Umbilical cord (tissue), 2 donors: ENCODE measurements around the gene CEP250. TPM values are rescaled to one million over a fixed set of nuclear protein-coding genes. Genes with fewer than 3 reads are reported as not detected.
"Not testable (repeated sequence)": the region's sequence is repeated elsewhere in the genome, so short reads cannot be mapped to it uniquely, and the experiment has no call there.

ENCODE experiments used
- DNase-seq: peaks from one replicate; pipeline ENCODE4 v3.0.0-alpha.2; 2015; ENCODE audit warnings: low spot score
- total RNA-seq: library from RNA; depleted of rRNA; stranded (reverse); fragments of >200 nt; gene quantifications from one replicate; pipeline ENCODE4 v1.2.3, GENCODE V29; 2014; ENCODE audit warnings: low replicate concordance; ENCODE audit not compliant: insufficient read depth

The CEP250 gene
- total RNA-seq, 1 donor from 2014 or later = 3.9 TPM

- DNase-seq = no peak
These were observed 41.1 kb downstream of the CEP250 start for GRCh38 chr20:35496481-35496880.

DNA sequence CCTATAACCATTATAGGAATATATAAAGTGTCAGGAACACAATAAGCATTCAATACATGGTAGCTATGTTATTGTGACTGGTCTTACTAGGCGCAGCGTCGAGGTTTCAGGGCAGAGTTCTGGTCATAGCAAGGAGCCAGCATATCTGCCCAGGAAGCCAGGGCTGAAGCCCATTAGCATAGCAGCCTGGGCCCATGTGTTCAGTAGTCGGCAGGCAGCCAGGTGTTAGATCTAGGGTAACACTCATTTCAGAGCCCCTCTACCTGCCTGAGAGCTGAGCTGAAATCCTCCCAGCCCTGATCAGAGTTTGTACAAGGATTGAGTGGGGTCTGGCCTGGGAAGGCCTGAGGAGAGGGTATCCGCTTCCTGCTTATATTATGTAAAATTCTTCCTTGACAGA, 41.9 kb downstream of the CEP250 start:
- no peak for DNase-seq

DNA sequence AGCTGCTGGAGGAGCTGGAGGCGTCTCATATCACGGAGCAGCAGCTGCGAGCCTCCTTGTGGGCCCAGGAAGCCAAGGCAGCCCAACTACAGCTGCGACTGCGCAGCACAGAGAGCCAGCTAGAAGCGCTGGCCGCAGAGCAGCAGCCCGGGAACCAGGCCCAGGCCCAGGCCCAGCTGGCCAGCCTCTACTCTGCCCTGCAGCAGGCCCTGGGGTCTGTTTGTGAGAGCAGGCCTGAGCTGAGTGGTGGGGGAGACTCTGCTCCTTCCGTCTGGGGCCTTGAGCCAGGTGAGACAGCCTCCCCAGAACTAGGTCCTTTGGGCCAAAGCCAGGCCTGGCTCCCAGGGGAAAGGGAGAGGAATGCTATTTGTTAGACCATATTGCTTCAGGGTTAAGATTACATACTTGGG, 42.4 kb downstream of the CEP250 start:
- no peak for DNase-seq

GRCh38 chr20:35499271-35499670, 43.9 kb downstream of the CEP250 start:
- DNase-seq = no peak

GRCh38 chr20:35502352-35502751, 47.0 kb downstream of the CEP250 start:
- no peak for DNase-seq

DNA sequence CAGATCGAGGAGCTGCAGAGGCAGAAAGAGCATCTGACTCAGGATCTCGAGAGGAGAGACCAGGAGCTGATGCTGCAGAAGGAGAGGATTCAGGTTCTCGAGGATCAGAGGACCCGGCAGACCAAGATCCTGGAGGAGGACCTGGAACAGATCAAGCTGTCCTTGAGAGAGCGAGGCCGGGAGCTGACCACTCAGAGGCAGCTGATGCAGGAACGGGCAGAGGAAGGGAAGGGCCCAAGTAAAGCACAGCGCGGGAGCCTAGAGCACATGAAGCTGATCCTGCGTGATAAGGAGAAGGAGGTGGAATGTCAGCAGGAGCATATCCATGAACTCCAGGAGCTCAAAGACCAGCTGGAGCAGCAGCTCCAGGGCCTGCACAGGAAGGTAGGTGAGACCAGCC, 47.9 kb downstream of the CEP250 start:
- DNase-seq = no peak

- no peak for DNase-seq
These were observed 48.6 kb downstream of the CEP250 start for GRCh38 chr20:35503841-35504561.

GRCh38 chr20:35504751-35505150, 49.4 kb downstream of the CEP250 start:
- no peak for DNase-seq

GRCh38 chr20:35506179-35506578, 50.8 kb downstream of the CEP250 start:
- DNase-seq = no peak

GRCh38 chr20:35506872-35507638, 51.7 kb downstream of the CEP250 start:
- no peak for DNase-seq

DNA sequence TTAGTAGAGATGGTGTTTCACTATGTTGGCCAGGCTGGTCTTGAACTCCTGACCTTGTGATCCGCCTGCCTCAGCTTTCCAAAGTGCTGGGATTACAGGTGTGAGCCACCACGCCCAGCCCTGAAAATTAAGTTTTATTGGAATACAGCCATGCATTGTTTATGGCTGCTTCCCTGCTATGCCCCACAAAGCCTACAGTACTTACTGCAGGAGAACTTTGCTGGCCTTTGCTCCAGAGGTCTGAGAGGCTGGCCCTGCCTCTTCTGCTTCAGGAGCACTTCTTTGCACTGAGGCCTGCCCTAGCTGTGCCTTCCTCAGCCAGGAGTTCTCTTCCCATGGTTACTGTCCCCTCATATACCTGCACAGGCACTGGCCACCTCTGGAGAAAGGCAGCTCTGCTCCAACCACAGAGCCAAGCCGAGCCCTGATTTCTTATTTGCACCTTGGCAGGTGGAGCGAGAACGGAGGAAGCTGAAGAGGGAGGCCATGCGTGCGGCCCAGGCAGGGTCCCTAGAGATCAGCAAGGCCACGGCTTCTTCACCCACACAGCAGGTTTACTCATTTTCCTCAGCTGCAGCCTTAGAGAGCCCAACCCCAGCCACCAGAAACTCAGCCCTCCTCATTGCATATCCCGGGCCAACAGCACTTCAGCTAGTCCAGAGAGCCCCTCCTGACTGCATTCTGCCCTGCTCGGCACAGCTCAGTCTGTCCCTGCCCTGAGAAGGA, 53.3 kb downstream of the CEP250 start:
- DNase-seq = no peak

GRCh38 chr20:35510951-35511735, 55.7 kb downstream of the CEP250 start:
- DNase-seq = no peak

DNA sequence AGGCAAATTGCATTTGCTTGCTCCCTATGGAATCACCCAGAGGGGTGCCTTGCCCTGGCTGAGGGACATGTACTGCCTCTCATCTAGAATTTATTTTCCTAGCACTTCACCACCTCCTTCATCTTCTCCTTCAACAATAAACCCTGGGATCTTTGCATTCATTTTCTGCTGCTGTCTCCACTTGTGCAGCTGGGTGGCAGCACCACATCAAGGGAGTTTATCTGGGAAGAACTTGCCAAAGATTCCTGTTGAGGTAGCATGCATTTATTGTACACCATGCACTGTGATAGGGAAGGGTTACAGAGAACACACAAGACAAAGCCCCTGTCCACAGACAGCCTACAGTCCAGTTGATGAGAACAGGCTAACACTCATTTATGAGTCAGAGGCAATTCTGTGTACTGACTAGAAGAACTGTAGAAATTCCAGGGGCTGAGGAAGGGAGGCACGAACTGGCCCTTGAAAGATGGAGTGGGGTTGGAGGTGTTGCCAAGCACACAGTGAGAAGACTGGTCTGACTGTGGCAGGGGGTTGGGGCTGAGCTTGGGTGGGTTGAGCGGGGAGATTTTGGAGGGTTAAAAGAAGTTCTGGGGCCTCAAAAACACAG, 56.5 kb downstream of the CEP250 start:
- peak; percentile 62 for DNase-seq

DNA sequence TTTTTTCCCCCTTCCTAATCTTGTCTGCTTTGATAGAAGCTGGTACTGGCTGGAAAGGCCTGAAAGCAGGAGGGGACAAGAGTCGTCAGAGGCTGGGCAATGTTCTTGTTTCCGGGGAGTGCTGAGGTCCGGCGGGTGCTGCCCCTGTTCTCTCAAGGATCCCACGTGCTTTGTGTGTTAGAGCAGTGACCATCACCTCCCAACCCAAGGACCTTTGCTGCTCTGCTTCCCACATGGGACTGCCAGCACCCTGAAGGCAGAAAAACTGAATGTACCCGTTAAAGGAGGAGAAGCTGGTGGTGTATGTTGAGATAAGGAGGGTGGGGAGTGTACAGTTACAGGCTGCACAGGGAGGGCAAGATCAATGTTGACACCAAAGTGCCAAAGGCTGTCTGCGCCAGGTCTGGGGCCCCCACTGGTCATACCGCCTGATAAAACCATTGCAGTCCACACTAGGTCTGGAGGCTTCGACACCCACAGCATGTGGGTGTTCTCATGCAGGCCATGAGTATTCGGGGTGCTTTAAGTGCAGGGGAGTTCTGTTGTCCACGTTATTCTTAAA, 59.1 kb downstream of the CEP250 start:
- DNase-seq = no peak

DNA sequence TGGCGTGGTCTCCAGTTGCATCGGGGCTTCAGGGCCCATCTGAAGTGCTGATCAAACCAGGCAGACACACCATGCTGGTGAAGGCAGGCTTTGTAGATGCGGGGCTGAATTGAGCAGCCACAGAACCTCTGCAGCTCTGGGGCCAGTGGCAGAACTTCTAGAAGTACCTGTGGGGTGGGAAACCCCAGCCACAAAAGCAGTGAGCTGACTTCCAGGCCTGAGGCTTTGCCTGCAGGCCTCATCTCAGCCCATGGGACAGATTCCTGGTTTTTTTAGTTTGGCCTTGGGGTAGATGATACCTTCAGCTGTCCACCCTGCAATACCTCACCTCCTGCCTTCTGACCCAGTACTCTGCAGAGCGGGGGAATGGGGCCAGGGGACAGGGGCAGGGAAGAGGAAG, 59.9 kb downstream of the CEP250 start:
- DNase-seq = no peak

GRCh38 chr20:35515949-35516645, 60.7 kb downstream of the CEP250 start:
- DNase-seq = no peak

DNA sequence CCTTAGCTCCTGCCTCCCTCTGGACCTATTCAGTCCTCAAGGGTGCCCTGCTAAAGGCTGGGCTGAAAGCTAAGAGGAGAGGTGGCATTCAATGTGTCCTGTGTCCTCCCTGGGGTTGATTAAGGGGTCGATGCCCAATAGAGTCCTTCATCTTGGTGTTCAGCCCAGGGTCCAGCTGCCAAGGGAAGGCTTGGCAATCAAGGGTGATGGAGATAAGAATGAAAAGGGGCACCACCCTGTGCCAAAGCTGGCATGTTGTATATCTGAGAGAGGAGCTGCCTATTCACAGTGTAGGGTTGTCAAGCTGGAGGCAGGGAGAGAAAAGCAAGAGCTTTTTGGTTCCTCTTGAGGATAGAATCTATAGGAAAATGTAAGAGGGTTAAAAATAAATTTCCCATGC, 61.7 kb downstream of the CEP250 start:
- DNase-seq = no peak

DNA sequence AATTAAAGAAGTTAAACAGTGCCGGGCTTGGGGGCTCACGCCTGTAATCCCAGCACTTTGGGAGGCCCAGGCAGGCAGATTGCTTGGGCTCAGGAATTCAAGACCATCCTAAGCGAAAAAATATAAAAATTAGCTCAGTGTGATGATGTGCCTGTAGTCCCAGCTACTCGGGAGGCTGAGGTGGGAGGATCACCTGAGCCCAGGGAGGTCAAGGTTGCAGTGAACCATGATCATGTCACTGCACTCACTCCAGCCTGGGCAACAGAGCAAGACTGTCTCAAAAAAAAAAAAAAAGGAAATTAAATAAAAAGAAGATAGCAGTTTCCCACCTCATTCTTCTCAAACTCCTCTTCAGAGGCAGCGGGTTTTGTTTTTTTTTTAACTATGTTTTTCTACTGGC, 62.4 kb downstream of the CEP250 start:
- not testable (repeated sequence) for DNase-seq

DNA sequence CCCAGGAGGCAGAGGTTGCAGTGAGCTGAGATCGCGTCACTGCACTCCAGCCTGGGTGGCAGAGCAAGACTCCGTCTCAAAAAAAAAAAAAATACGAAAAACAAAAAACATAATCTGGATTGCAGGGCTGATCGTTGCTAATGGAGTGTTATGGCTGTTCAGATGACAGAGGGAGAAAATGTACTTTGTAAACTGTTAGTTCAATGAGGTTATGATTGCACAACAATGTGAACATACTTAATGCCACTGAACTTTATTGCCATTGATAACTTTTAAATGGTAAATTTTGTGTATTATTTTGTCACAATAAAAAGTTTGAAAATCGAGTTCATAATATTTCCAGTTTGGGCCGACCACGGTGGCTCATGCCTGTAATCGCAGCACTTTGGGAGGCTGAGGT, 63.6 kb downstream of the CEP250 start:
- DNase-seq = no peak

- DNase-seq = no peak
These were observed 68.0 kb downstream of the CEP250 start for GRCh38 chr20:35523298-35523888.
